Memory B cell (primary cell): Measurements from ENCODE around the gene APOL4.
"Not testable (repeated sequence)": the region's sequence is repeated elsewhere in the genome, so short reads cannot be mapped to it uniquely, and the experiment has no call there.

Experiments used
- ATAC-seq: fragments of 150-1000 bp; cut with Tn5 transposase; 2 replicates; pipeline ENCODE4 v1.10.0; 2021; ENCODE audit warnings: low read depth, mild to moderate bottlenecking, moderate library complexity
- DNase-seq, 2 donors: peaks; one replicate each; pipeline ENCODE4 v3.0.0; 2022; ENCODE audit warnings: low spot score in 2 of 2
- H3K27ac Mint-ChIP-seq: one replicate; pipeline ENCODE4 v1.8.0; 2022; ENCODE audit warnings: mild to moderate bottlenecking, moderate library complexity, mixed read lengths
- H3K27me3 Mint-ChIP-seq: one replicate; pipeline ENCODE4 v1.8.0; 2022; ENCODE audit warnings: mixed read lengths
- H3K36me3 Mint-ChIP-seq: one replicate; pipeline ENCODE4 v1.8.0; 2022; ENCODE audit warnings: mild to moderate bottlenecking, mixed read lengths
- H3K4me1 Mint-ChIP-seq: one replicate; pipeline ENCODE4 v1.8.0; 2022; ENCODE audit warnings: mixed read lengths
- H3K4me3 Mint-ChIP-seq: one replicate; pipeline ENCODE4 v1.8.0; 2022; ENCODE audit warnings: mild to moderate bottlenecking, moderate library complexity, mixed read lengths
- H3K9me3 Mint-ChIP-seq: one replicate; pipeline ENCODE4 v1.8.0; 2022; ENCODE audit warnings: mixed read lengths

Gene APOL4

GRCh38 chr22:36224245-36224644 is 22.6 kb upstream of the APOL4 start:
- no peak overlapping the region for H3K4me3 Mint-ChIP-seq
- no peak overlapping the region for H3K27ac Mint-ChIP-seq
- H3K36me3 Mint-ChIP-seq = peaks cover 11% of the 10 kb centered on the region
- no peak for DNase-seq
- no peaks in the 10 kb centered on the region for H3K9me3 Mint-ChIP-seq
- H3K27me3 Mint-ChIP-seq = peaks cover 9% of the 10 kb centered on the region
- no peak for ATAC-seq
- H3K4me1 Mint-ChIP-seq = peaks cover 9% of the 10 kb centered on the region

GRCh38 chr22:36223504-36223903 is 21.9 kb upstream of the APOL4 start:
- no peak for ATAC-seq
- Mint-ChIP-seq H3K9me3 (no peaks in the 10 kb centered on the region), H3K4me1 (peaks cover 9% of the 10 kb centered on the region), H3K4me3 (no peak overlapping the region), H3K36me3 (peaks cover 11% of the 10 kb centered on the region), H3K27ac (no peak overlapping the region), H3K27me3 (peaks cover 13% of the 10 kb centered on the region)
- no peak for DNase-seq

DNA sequence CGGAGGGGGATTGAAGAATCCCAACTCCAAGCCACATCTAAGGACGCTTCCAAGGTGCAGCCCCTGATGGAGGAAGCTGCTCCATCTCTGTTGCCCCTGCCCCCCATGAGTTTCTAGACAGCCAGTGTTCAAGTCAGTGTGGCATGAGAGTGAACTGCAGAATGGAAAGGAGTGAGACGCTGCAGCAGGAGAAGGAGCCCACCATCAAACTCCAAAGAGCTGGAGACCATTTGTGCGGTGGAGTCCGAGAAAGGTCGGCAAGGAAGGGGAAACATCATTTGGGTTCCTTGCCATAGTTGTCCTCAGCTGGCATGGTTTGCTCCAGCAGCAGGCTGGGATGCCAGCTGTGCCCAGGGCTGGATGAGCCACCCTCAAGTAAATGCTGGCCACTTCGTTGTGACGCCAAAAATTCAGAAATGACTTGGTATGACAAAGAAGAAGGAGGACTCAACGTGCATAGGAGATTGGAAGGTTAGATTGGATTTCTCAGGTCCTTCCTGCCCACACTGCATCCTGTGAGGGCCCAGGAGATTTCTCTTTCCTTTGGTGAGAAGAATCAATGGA is 21.4 kb upstream of the APOL4 start:
- H3K4me1 Mint-ChIP-seq = peaks cover 9% of the 10 kb centered on the region
- H3K27ac Mint-ChIP-seq = no peak overlapping the region
- peaks cover 17% of the 10 kb centered on the region for H3K27me3 Mint-ChIP-seq
- no peaks in the 10 kb centered on the region for H3K9me3 Mint-ChIP-seq
- no peak for ATAC-seq
- H3K4me3 Mint-ChIP-seq = no peak overlapping the region
- peaks cover 8% of the 10 kb centered on the region for H3K36me3 Mint-ChIP-seq
- DNase-seq = no peak

- H3K9me3 Mint-ChIP-seq = no peaks in the 10 kb centered on the region
- peaks cover 5% of the 10 kb centered on the region for H3K36me3 Mint-ChIP-seq
- ATAC-seq = peak; percentile 90
- DNase-seq = peak; percentile 26 to 45
- H3K27ac Mint-ChIP-seq = no peak overlapping the region
- H3K4me1 Mint-ChIP-seq = peaks cover 9% of the 10 kb centered on the region
- peak overlapping the region; percentile 43 for H3K4me3 Mint-ChIP-seq
- peaks cover 18% of the 10 kb centered on the region for H3K27me3 Mint-ChIP-seq
Measured at GRCh38 chr22:36221799-36222751, 20.5 kb upstream of the APOL4 start.

DNA sequence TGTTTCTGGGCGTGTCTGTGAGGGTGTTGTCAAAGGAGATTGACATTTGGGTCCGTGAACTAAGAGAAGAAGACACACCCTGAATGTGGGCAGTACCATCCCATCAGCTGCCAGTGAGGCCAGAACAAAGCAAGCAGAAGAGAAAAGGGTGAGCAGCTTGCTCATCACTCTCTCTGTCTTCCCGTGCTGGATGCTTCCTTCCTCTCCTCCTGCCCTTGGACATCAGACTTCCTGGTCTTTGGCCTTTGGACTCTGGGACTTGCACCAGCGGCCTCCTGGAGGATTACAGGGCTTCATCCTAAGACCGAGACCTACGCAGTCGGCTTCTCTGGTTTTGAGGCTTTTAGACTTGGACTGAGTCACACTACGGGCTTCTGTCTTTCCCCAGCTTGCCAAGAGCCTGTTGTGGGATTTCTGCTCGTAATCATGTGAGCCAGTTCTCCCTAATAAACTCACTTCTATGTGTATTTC is 18.9 kb upstream of the APOL4 start:
- Mint-ChIP-seq H3K36me3 (no peaks in the 10 kb centered on the region), H3K4me3 (no peak overlapping the region), H3K27me3 (peaks cover 20% of the 10 kb centered on the region), H3K4me1 (peaks cover 7% of the 10 kb centered on the region), H3K27ac (no peak overlapping the region), H3K9me3 (no peaks in the 10 kb centered on the region)
- DNase-seq (no peak), ATAC-seq (no peak)

GRCh38 chr22:36218648-36219193 is 17.1 kb upstream of the APOL4 start:
- ATAC-seq = no peak
- peaks cover 7% of the 10 kb centered on the region for H3K4me1 Mint-ChIP-seq
- no peak overlapping the region for H3K4me3 Mint-ChIP-seq
- no peak overlapping the region for H3K27ac Mint-ChIP-seq
- DNase-seq = no peak
- no peaks in the 10 kb centered on the region for H3K36me3 Mint-ChIP-seq
- H3K9me3 Mint-ChIP-seq = no peaks in the 10 kb centered on the region
- H3K27me3 Mint-ChIP-seq = peaks cover 22% of the 10 kb centered on the region

- peaks cover 10% of the 10 kb centered on the region for H3K4me1 Mint-ChIP-seq
- peaks cover 28% of the 10 kb centered on the region for H3K27me3 Mint-ChIP-seq
- H3K27ac Mint-ChIP-seq = no peak overlapping the region
Measured at GRCh38 chr22:36215981-36216380, 14.4 kb upstream of the APOL4 start.

GRCh38 chr22:36213586-36213985 is 12.0 kb upstream of the APOL4 start:
- no peaks in the 10 kb centered on the region for H3K36me3 Mint-ChIP-seq
- H3K27me3 Mint-ChIP-seq = peaks cover 21% of the 10 kb centered on the region
- H3K27ac Mint-ChIP-seq = no peak overlapping the region
- DNase-seq = no peak
- H3K4me3 Mint-ChIP-seq = no peak overlapping the region
- no peak for ATAC-seq
- H3K4me1 Mint-ChIP-seq = peaks cover 10% of the 10 kb centered on the region
- H3K9me3 Mint-ChIP-seq = peaks cover 4% of the 10 kb centered on the region

More at GRCh38 chr22:36215981-36216380, 14.4 kb upstream of the APOL4 start:
- H3K9me3 Mint-ChIP-seq = no peaks in the 10 kb centered on the region
- no peak overlapping the region for H3K4me3 Mint-ChIP-seq
- no peak for DNase-seq
- H3K36me3 Mint-ChIP-seq = no peaks in the 10 kb centered on the region
- ATAC-seq = no peak

- H3K36me3 Mint-ChIP-seq = no peaks in the 10 kb centered on the region
- no peak overlapping the region for H3K27ac Mint-ChIP-seq
- DNase-seq (no peak), ATAC-seq (no peak)
- H3K9me3 Mint-ChIP-seq = peaks cover 4% of the 10 kb centered on the region
- H3K4me1 Mint-ChIP-seq = peaks cover 10% of the 10 kb centered on the region
- H3K4me3 Mint-ChIP-seq = no peak overlapping the region
- H3K27me3 Mint-ChIP-seq = peaks cover 18% of the 10 kb centered on the region
Measured at GRCh38 chr22:36212901-36213300, 11.3 kb upstream of the APOL4 start.

DNA sequence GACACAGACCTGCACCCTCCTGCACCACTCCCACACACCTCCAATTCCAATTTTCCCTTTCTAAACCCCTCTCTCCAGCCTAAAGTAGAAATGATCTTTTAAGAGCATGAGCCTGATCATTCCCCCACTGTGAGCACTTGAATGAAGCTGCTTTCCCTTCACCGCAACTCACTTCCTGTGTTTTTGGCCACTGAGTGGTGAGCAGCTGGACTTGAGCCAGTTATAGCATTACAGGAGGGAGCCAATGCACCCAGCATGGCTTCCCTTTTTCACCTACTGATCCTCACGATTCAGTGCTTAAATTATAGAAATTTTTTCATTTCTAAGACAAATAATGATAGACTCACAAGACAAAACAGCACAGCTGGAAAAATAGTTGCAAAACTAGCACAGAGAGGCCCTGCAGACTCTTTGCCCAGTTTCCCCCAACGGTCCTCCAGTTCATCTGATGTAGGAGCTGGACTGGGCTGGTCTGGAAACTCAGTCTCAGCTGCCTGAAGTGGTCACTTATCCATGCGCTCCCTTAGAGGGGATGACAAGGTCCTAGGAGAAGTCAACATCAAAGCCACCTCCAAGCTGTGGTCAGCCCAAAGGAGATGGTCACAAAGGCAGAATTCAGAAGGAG is 9.7 kb upstream of the APOL4 start:
- H3K4me1 Mint-ChIP-seq = peaks cover 10% of the 10 kb centered on the region
- no peak overlapping the region for H3K4me3 Mint-ChIP-seq
- H3K27me3 Mint-ChIP-seq = peaks cover 18% of the 10 kb centered on the region
- no peaks in the 10 kb centered on the region for H3K36me3 Mint-ChIP-seq
- peaks cover 4% of the 10 kb centered on the region for H3K9me3 Mint-ChIP-seq
- DNase-seq = no peak
- no peak for ATAC-seq
- no peak overlapping the region for H3K27ac Mint-ChIP-seq

- no peak overlapping the region for H3K27ac Mint-ChIP-seq
- ATAC-seq (no peak), DNase-seq (no peak)
- no peaks in the 10 kb centered on the region for H3K36me3 Mint-ChIP-seq
- H3K4me1 Mint-ChIP-seq = peaks cover 17% of the 10 kb centered on the region
- H3K4me3 Mint-ChIP-seq = no peak overlapping the region
- H3K27me3 Mint-ChIP-seq = peaks cover 14% of the 10 kb centered on the region
- peaks cover 4% of the 10 kb centered on the region for H3K9me3 Mint-ChIP-seq
Measured at GRCh38 chr22:36210224-36210623, 8.6 kb upstream of the APOL4 start.

GRCh38 chr22:36209488-36209908 is 7.9 kb upstream of the APOL4 start:
- ATAC-seq, DNase-seq, H3K9me3 Mint-ChIP-seq, H3K4me3 Mint-ChIP-seq, H3K27ac Mint-ChIP-seq, H3K36me3 Mint-ChIP-seq: not testable (repeated sequence)
- H3K27me3 Mint-ChIP-seq = peaks cover 14% of the 10 kb centered on the region
- peaks cover 17% of the 10 kb centered on the region for H3K4me1 Mint-ChIP-seq

DNA sequence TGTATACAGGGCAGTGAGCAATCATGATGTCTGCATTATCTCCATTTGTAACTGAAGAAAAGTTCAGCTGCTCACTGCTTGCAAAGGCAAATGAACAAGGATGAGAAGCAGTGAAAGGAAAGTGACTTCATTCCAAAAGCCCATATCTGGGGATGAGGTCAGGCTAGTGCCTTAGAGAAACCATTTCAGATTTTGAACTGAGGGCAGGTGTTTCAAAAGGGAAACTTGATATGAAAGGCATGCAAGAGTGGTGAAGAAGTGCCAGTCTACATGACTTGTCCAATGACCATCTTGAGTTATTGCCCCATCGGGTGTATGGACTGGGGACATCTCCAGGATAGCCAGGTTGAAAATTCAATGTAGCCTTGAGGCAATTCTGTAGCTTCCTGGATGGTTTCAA is 7.3 kb upstream of the APOL4 start:
- H3K9me3 Mint-ChIP-seq = peaks cover 4% of the 10 kb centered on the region
- H3K36me3 Mint-ChIP-seq = no peaks in the 10 kb centered on the region
- peaks cover 17% of the 10 kb centered on the region for H3K4me1 Mint-ChIP-seq
- DNase-seq (no peak), ATAC-seq (no peak)
- no peak overlapping the region for H3K27ac Mint-ChIP-seq
- no peak overlapping the region for H3K4me3 Mint-ChIP-seq
- peaks cover 14% of the 10 kb centered on the region for H3K27me3 Mint-ChIP-seq
